ENCODE data around the gene CDK7. TPM values are rescaled to one million over a fixed set of nuclear protein-coding genes. Genes with fewer than 3 reads are reported as not detected.

CDK7 gene
- total RNA-seq, 4 donors from 2014 or later = 21.8 to 40.7 (median 32.2) TPM

GRCh38 chr5:69300537-69301203 lies 66.0 kb downstream of the CDK7 start:
- no peak overlapping the region for H3K27ac ChIP-seq
- H3K27me3 ChIP-seq = no peaks in the 10 kb centered on the region
- 66 to 89% methylated on average over 4 to 5 of the region's 5 CpGs for whole genome bisulfite sequencing, 2 donors
- H3K36me3 ChIP-seq = peaks cover 0 to 59% (median 0%) of the 10 kb centered on the region in 3 donors
- H3K4me3 ChIP-seq = no peak overlapping the region
- intact Hi-C loops (cut with DNase I) = no loop called here
- no peaks in the 10 kb centered on the region for H3K4me1 ChIP-seq
- TF ChIP-seq CTCF (IDR thresholded peaks at IDR 0.05) (no peak), POLR2A (IDR thresholded peaks at IDR 0.05) (no peak)
- no peak for DNase-seq
- no peaks in the 10 kb centered on the region for H3K9me3 ChIP-seq

GRCh38 chr5:69305512-69305911 lies 70.8 kb downstream of the CDK7 start:
- H3K27me3 ChIP-seq = no peaks in the 10 kb centered on the region
- 88 to 91% methylated on average over 8 of the region's 8 CpGs for WGBS, 2 donors

GRCh38 chr5:69308046-69308553 lies 73.4 kb downstream of the CDK7 start:
- DNase-seq = no peak
- H3K27ac ChIP-seq = no peak overlapping the region
- no peaks in the 10 kb centered on the region for H3K4me1 ChIP-seq
- H3K4me3 ChIP-seq = no peak overlapping the region
- TF ChIP-seq POLR2A (IDR thresholded peaks at IDR 0.05) (no peak), CTCF (IDR thresholded peaks at IDR 0.05) (no peak)
- peaks cover 0 to 91% (median 0%) of the 10 kb centered on the region in 3 donors for H3K36me3 ChIP-seq
- H3K27me3 ChIP-seq = no peaks in the 10 kb centered on the region
- 42 to 60% methylated on average over 3 of the region's 3 CpGs for WGBS, 2 donors
- H3K9me3 ChIP-seq = no peaks in the 10 kb centered on the region
- intact Hi-C loops (cut with DNase I) = no loop called here

More at GRCh38 chr5:69305512-69305911, 70.8 kb downstream of the CDK7 start:
- Histone ChIP-seq H3K36me3 (peaks cover 0 to 76% (median 0%) of the 10 kb centered on the region in 3 donors), H3K4me3 (no peak overlapping the region), H3K9me3 (no peaks in the 10 kb centered on the region), H3K4me1 (no peaks in the 10 kb centered on the region), H3K27ac (no peak overlapping the region)
- DNase-seq = no peak
- TF ChIP-seq POLR2A (IDR thresholded peaks at IDR 0.05) (no peak), CTCF (IDR thresholded peaks at IDR 0.05) (no peak)
- intact Hi-C loops (cut with DNase I) = no loop called here

- H3K36me3 ChIP-seq = peaks cover 0 to 96% (median 0%) of the 10 kb centered on the region in 3 donors
- no peak for TF ChIP-seq POLR2A (IDR thresholded peaks at IDR 0.05)
- TF ChIP-seq CTCF (IDR thresholded peaks at IDR 0.05) = no peak
- WGBS, 2 donors = 95 to 100% methylated on average over 1 to 4 of the region's 5 CpGs
- no peak for DNase-seq
- H3K4me1 ChIP-seq = no peaks in the 10 kb centered on the region
- no peaks in the 10 kb centered on the region for H3K27me3 ChIP-seq
- intact Hi-C loops (cut with DNase I) = no loop called here
- no peaks in the 10 kb centered on the region for H3K9me3 ChIP-seq
- no peak overlapping the region for H3K4me3 ChIP-seq
- no peak overlapping the region for H3K27ac ChIP-seq
Observed at GRCh38 chr5:69309380-69309779, 74.7 kb downstream of the CDK7 start.

GRCh38 chr5:69312459-69313160 lies 77.9 kb downstream of the CDK7 start:
- TF ChIP-seq CTCF (IDR thresholded peaks at IDR 0.05) (no peak), POLR2A (IDR thresholded peaks at IDR 0.05) (no peak)
- Histone ChIP-seq H3K27me3 (no peaks in the 10 kb centered on the region), H3K4me3 (no peak overlapping the region), H3K4me1 (no peaks in the 10 kb centered on the region), H3K27ac (no peak overlapping the region), H3K9me3 (no peaks in the 10 kb centered on the region), H3K36me3 (peaks cover 0 to 81% (median 0%) of the 10 kb centered on the region in 3 donors)
- 57 to 77% methylated on average over 5 of the region's 5 CpGs for WGBS, 2 donors
- DNase-seq = no peak
- intact Hi-C loops (cut with DNase I) = no loop called here
